A549 treated with Mapracorat at 1 μM for 4 hours (cell line): ENCODE data around the gene HOOK1. TPM values are rescaled to one million over a fixed set of nuclear protein-coding genes. Genes with fewer than 3 reads are reported as not detected.

Experiments used
- total RNA-seq: library from RNA; stranded (reverse); fragments of 200-300 nt; extraction: Qiagen RNA extraction; gene quantifications from 5 replicates; pipeline ENCODE4 v1.2.3, GENCODE V29; 2022

Gene HOOK1
- 0.12 to 0.30 TPM (median 0.25 TPM) in 5 replicates for total RNA-seq

GRCh38 chr1:59814901-59815825 is at the start of gene HOOK1:
HOOK1 (plus strand) TSS chr1:59814949; CDS start chr1:59815118, 169 bp downstream.

Other genes with a start within 250 kb of the HOOK1 start
- gene CYP2J2, start 111.8 kb downstream of the HOOK1 start, total RNA-seq: 0.07 to 0.11 TPM (median 0.08 TPM) in 3 of 5 replicates, not detected in the others